IPS-18a (cell line): ENCODE data around the gene GOSR1.
"Not testable (repeated sequence)": the region's sequence is repeated elsewhere in the genome, so short reads cannot be mapped to it uniquely, and the experiment has no call there.

Experiments used
- H3K27ac ChIP-seq: one replicate; pipeline ENCODE4 v1.5.1; 2013; ENCODE audit warnings: low read length
- H3K27me3 ChIP-seq: one replicate; pipeline ENCODE4 v1.6.1; 2013; ENCODE audit warnings: mild to moderate bottlenecking, low read length; ENCODE audit not compliant: control insufficient read depth, insufficient read depth
- H3K36me3 ChIP-seq: one replicate; pipeline ENCODE4 v1.6.1; 2013; ENCODE audit warnings: low read depth, low read length; ENCODE audit not compliant: control insufficient read depth
- H3K4me1 ChIP-seq: one replicate; pipeline ENCODE4 v1.6.1; 2013; ENCODE audit warnings: low read depth, low read length; ENCODE audit not compliant: control insufficient read depth
- H3K4me3 ChIP-seq: one replicate; pipeline ENCODE4 v1.5.1; 2013; ENCODE audit warnings: low read length
- H3K9ac ChIP-seq: one replicate; pipeline ENCODE4 v1.6.1; 2013; ENCODE audit warnings: mild to moderate bottlenecking, low read length, moderate library complexity
- H3K9me3 ChIP-seq: one replicate; pipeline ENCODE4 v1.6.1; 2013; ENCODE audit warnings: low read depth, low read length; ENCODE audit not compliant: control insufficient read depth

Gene GOSR1

GRCh38 chr17:30458797-30459413, 18.3 kb upstream of the GOSR1 start:
- H3K9ac ChIP-seq = not testable (repeated sequence)

GRCh38 chr17:30468465-30468864, 8.7 kb upstream of the GOSR1 start:
- Histone ChIP-seq H3K9ac (no peak overlapping the region), H3K9me3 (no peaks in the 10 kb centered on the region), H3K4me3 (no peak overlapping the region), H3K27ac (no peak overlapping the region), H3K27me3 (no peaks in the 10 kb centered on the region), H3K4me1 (no peaks in the 10 kb centered on the region), H3K36me3 (peaks cover 13% of the 10 kb centered on the region)

More at GRCh38 chr17:30458797-30459413, 18.3 kb upstream of the GOSR1 start:
- H3K4me3 ChIP-seq, H3K27me3 ChIP-seq, H3K9me3 ChIP-seq, H3K4me1 ChIP-seq, H3K27ac ChIP-seq: not testable (repeated sequence)
- H3K36me3 ChIP-seq = peaks cover 14% of the 10 kb centered on the region

- Histone ChIP-seq H3K9ac (no peak overlapping the region), H3K27ac (no peak overlapping the region), H3K9me3 (no peaks in the 10 kb centered on the region), H3K27me3 (no peaks in the 10 kb centered on the region), H3K4me3 (no peak overlapping the region), H3K4me1 (peaks cover 6% of the 10 kb centered on the region), H3K36me3 (no peaks in the 10 kb centered on the region)
Measured at GRCh38 chr17:30472238-30472890, 4.8 kb upstream of the GOSR1 start.

GRCh38 chr17:30475206-30475605, 2.0 kb upstream of the GOSR1 start:
- H3K9me3 ChIP-seq = no peaks in the 10 kb centered on the region
- H3K36me3 ChIP-seq = peaks cover 3% of the 10 kb centered on the region
- no peak overlapping the region for H3K9ac ChIP-seq
- no peaks in the 10 kb centered on the region for H3K27me3 ChIP-seq
- no peak overlapping the region for H3K4me3 ChIP-seq
- peaks cover 6% of the 10 kb centered on the region for H3K4me1 ChIP-seq
- no peak overlapping the region for H3K27ac ChIP-seq

GRCh38 chr17:30476726-30477082, 504 bp upstream of the GOSR1 start:
- Histone ChIP-seq H3K4me1 (peaks cover 6% of the 10 kb centered on the region), H3K9ac (peak overlapping the region; percentile 99), H3K36me3 (peaks cover 14% of the 10 kb centered on the region), H3K4me3 (peak overlapping the region; percentile 99), H3K9me3 (no peaks in the 10 kb centered on the region), H3K27me3 (no peaks in the 10 kb centered on the region), H3K27ac (no peak overlapping the region)

GRCh38 chr17:30477774-30478115, 537 bp downstream of the GOSR1 start:
- Histone ChIP-seq H3K9me3 (no peaks in the 10 kb centered on the region), H3K4me3 (peak overlapping the region; percentile 99), H3K36me3 (peaks cover 21% of the 10 kb centered on the region), H3K27me3 (no peaks in the 10 kb centered on the region), H3K4me1 (peaks cover 6% of the 10 kb centered on the region), H3K27ac (peak overlapping the region; percentile 94), H3K9ac (peak overlapping the region; percentile 99)

- H3K9ac ChIP-seq = no peak overlapping the region
- no peaks in the 10 kb centered on the region for H3K4me1 ChIP-seq
- peaks cover 65% of the 10 kb centered on the region for H3K36me3 ChIP-seq
- H3K27me3 ChIP-seq = no peaks in the 10 kb centered on the region
- H3K9me3 ChIP-seq = no peaks in the 10 kb centered on the region
- no peak overlapping the region for H3K27ac ChIP-seq
- no peak overlapping the region for H3K4me3 ChIP-seq
Measured at GRCh38 chr17:30482555-30482954, 5.3 kb downstream of the GOSR1 start.

- Histone ChIP-seq H3K36me3 (peaks cover 67% of the 10 kb centered on the region), H3K4me3 (no peak overlapping the region), H3K27ac (no peak overlapping the region), H3K27me3 (no peaks in the 10 kb centered on the region), H3K4me1 (no peaks in the 10 kb centered on the region), H3K9ac (no peak overlapping the region), H3K9me3 (no peaks in the 10 kb centered on the region)
Measured at GRCh38 chr17:30483159-30483558, 6.0 kb downstream of the GOSR1 start.

GRCh38 chr17:30493780-30494179, 16.6 kb downstream of the GOSR1 start:
- H3K27ac ChIP-seq = no peak overlapping the region
- peaks cover 89% of the 10 kb centered on the region for H3K36me3 ChIP-seq
- no peak overlapping the region for H3K9ac ChIP-seq

GRCh38 chr17:30495586-30495985, 18.4 kb downstream of the GOSR1 start:
- Histone ChIP-seq H3K36me3 (peaks cover 79% of the 10 kb centered on the region), H3K27ac (no peak overlapping the region), H3K9ac (no peak overlapping the region), H3K4me1 (no peaks in the 10 kb centered on the region), H3K9me3 (no peaks in the 10 kb centered on the region), H3K4me3 (no peak overlapping the region), H3K27me3 (no peaks in the 10 kb centered on the region)

More at GRCh38 chr17:30493780-30494179, 16.6 kb downstream of the GOSR1 start:
- Histone ChIP-seq H3K9me3 (no peaks in the 10 kb centered on the region), H3K4me1 (no peaks in the 10 kb centered on the region), H3K27me3 (no peaks in the 10 kb centered on the region), H3K4me3 (no peak overlapping the region)

GRCh38 chr17:30503558-30503957, 26.4 kb downstream of the GOSR1 start:
- Histone ChIP-seq H3K9me3 (no peaks in the 10 kb centered on the region), H3K4me3 (no peak overlapping the region), H3K9ac (no peak overlapping the region), H3K27ac (no peak overlapping the region), H3K4me1 (no peaks in the 10 kb centered on the region), H3K27me3 (no peaks in the 10 kb centered on the region), H3K36me3 (peaks cover 42% of the 10 kb centered on the region)

GRCh38 chr17:30505868-30506417, 28.7 kb downstream of the GOSR1 start:
- H3K27me3 ChIP-seq = no peaks in the 10 kb centered on the region
- no peak overlapping the region for H3K9ac ChIP-seq
- no peak overlapping the region for H3K4me3 ChIP-seq
- H3K27ac ChIP-seq = no peak overlapping the region
- H3K36me3 ChIP-seq = peaks cover 34% of the 10 kb centered on the region
- H3K4me1 ChIP-seq = no peaks in the 10 kb centered on the region
- H3K9me3 ChIP-seq = no peaks in the 10 kb centered on the region
